ENCODE data around the gene CLDN7. TPM values are rescaled to one million over a fixed set of nuclear protein-coding genes. Genes with fewer than 3 reads are reported as not detected.

Gene CLDN7
- total RNA-seq, 4 donors from 2014 or later, result 3.7 to 26.9 (median 13.2) TPM

DNA sequence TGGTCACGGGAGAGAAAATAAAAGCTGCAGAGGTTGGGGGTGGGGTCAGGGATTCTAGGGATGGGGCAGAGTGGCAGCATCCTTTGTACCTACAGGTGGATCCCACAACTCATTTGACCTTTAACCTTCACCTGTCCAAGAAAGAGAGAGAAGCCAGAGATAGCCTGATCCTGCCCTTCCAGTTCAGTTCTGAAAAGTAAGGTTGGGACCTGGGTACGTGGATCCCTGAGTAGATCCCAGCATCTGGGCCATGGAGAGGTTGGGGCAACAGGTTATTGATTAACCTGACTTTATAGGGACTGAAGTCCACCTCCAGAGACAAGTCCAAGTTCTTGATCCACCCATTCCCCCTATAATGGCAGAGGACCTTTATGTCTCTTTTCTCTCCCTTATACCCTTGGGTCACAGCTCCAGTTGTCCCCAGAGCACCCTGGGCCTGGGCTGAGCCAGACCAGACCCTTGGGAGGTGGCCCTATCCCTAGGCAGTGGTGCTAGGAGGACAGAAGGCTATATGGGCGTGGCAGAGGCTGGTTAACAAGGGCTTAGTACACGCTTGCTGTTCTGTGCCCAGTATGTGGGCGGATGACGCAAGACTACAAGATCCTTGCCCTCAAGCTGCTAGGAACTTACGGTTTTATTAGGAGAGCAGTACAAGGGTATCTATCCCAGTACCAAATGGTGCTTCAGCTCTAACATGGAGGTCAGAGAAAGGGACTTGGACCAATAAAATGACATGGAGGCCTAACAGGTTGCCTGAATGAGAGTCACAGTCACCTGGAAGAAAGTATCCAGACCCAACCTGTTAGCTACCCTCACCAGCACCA lies 3.3 kb downstream of the CLDN7 start:
- TF ChIP-seq, protein P1, sequence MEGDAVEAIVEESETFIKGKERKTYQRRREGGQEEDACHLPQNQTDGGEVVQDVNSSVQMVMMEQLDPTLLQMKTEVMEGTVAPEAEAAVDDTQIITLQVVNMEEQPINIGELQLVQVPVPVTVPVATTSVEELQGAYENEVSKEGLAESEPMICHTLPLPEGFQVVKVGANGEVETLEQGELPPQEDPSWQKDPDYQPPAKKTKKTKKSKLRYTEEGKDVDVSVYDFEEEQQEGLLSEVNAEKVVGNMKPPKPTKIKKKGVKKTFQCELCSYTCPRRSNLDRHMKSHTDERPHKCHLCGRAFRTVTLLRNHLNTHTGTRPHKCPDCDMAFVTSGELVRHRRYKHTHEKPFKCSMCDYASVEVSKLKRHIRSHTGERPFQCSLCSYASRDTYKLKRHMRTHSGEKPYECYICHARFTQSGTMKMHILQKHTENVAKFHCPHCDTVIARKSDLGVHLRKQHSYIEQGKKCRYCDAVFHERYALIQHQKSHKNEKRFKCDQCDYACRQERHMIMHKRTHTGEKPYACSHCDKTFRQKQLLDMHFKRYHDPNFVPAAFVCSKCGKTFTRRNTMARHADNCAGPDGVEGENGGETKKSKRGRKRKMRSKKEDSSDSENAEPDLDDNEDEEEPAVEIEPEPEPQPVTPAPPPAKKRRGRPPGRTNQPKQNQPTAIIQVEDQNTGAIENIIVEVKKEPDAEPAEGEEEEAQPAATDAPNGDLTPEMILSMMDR (IDR thresholded peaks at IDR 0.05; ENCODE audit: low read depth), result no peak

DNA sequence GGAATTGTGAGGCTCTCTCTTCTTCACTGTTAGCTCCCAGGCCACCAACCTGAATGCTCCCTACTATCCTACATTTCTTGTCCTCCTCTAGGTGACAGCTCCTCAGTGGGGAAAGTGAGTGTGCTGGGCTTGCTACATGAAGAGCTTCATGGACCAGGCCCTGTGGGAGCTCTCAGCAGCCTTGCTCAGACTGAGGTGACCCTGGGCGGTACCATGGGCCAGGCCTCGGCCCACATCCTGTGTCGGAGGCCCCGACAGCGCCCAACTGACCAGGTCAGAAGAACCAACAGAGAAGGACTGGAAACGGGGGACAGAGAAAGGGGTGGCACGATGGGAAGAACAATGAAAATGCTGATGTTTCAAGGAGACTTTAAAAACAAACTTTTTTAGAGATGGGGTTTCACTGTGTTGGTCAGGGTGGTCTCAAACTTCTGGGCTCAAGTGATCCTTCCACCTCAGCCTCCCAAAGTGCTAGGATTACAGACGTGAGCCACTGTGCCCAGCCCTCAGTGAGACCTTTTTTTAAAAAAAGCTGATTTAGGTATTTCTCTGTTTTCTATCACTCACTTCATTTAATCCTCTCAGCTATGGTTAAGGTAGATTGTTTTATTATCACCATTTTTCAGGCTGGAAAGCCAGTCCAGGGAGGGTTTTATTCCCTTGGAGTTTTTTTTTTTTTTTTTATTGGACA lies 5.4 kb downstream of the CLDN7 start:
- TF ChIP-seq, protein P1 (IDR thresholded peaks at IDR 0.05; ENCODE audit: low read depth), result no peak

DNA sequence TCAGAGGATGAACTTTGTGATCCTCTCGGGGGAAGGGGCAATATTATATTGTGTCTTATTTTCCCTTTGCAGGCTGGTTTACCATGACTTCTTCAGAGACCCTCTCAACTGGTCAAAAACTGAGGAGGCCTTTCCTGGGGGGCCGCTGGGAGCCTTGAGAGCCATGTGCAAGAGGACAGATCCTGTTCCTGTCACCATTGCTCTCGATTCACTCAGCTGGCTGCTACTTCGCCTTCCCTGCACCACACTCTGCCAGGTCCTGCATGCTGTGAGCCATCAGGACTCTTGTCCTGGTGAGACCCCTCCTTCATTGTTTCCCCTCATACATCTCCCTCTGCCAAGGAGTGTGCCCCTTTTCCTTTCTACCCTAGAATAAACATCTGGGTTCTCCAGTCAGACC lies 7.8 kb downstream of the CLDN7 start:
- TF ChIP-seq, protein P1 (IDR thresholded peaks at IDR 0.05; ENCODE audit: low read depth), result no peak

DNA sequence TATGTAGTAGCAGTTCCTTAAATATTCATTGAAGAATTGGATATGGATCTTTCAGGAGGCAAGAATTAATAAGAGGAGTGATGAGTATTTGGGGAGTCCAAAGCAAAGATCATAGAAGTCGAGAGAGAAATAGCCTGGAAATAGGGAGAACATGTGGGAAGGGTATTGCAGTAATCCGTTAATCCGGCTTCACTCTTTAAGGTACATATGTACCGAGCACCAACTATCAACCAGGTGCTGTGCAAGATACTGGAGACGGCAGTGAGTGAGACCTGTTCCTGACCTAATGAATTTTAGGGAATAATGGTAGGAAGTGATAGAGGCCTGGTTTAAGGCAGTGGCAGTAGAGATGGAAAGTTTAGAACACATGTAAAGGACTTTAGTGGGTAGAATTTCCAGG lies 9.2 kb downstream of the CLDN7 start:
- TF ChIP-seq, protein P1 (IDR thresholded peaks at IDR 0.05; ENCODE audit: low read depth), result no peak

DNA sequence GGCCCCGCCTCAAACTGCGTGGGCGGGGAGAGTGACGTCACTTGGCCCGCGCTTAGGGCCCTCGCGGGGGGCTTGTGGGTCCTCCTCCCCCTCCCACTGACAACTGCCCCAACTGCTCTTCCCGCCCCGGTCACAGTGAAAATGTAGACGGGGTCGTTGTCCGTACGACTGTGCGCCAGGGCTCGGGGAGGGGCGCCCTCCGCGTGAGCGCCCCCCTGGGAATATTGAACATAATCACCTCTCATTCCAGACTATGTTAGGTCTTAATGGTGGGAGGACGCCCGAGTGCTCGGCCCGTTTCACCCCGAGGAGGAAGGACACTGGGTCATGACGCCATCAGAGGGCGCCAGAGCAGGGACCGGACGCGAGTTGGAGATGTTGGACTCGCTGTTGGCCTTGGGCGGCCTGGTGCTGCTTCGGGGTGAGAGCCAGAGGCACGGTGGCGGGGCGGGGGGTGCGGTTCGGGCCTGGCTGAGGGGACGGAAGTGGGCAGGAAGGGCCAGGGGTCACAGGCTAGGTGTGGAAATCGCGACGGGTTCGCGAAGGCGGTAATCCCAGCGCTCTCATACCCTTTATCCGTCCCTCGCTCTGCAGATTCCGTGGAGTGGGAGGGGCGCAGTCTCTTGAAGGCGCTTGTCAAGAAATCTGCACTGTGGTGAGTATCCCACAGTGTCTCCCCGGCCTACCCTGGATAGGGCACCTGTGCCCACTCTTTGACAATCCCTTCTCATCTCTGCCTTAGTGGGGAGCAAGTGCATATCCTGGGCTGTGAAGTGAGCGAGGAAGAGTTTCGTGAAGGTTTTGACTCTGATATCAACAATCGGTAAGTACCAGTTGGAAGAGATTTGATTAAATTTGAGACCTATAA lies 9.9 kb downstream of the CLDN7 start, which contains the start of gene ELP5:
TSS of gene ELP5 (plus strand) at position 40 of the 868 bp plus-strand sequence. CDS start at position 376, 336 bp downstream.
- TF ChIP-seq, protein P1 (IDR thresholded peaks at IDR 0.05; ENCODE audit: low read depth), result no peak

DNA sequence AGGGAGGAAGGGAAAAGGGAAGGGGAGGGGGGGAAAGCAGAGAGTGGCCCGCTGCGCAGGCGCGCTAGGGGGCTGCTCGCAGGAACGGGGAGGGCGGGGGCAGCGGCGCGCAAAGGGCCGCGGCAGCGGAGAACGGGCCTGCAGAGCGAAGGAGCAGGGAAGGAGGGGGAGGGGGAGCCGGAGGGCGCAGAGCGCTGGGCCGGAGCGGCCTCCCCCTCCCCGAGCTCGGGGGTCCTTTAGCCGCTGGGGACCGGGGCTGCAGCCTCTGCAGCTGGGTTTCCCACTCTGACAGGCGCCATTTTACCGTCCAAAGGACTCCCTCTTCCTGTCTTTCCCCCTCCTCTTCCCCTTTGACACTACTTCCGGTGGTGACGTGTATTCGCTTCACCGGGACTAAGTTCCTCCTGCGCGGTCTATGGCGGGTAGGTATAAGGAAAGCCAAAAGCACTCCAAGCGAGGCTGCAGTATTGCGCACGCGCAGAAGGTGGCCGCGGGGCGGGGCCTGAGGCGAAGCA lies 10.6 kb downstream of the CLDN7 start, which contains the start of gene CTDNEP1:
TSS of gene CTDNEP1 (minus strand) at position 74 of the 515 bp plus-strand sequence. CDS start 438 bp downstream, outside the sequence.
- TF ChIP-seq, protein P1 (IDR thresholded peaks at IDR 0.05; ENCODE audit: low read depth), result no peak

All from subcutaneous adipose tissue (tissue), 4 donors.